Amygdala (tissue), 56 donors: Measurements from ENCODE around the gene MFGE8.

Experiments used
- DNase-seq, 56 donors: peaks; one replicate each; lab custom pipeline; 2025; lab: John Stamatoyannopoulos, UW

The MFGE8 gene

GRCh38 chr15:88877906-88878305 is 35.3 kb downstream of the MFGE8 start:
- no peak for DNase-seq

- no peak for DNase-seq
Measured at GRCh38 chr15:88877415-88877814, 35.8 kb downstream of the MFGE8 start.

- no peak for DNase-seq
Measured at GRCh38 chr15:88876573-88876972, 36.6 kb downstream of the MFGE8 start.

GRCh38 chr15:88874684-88875083 is 38.5 kb downstream of the MFGE8 start:
- no peak for DNase-seq

GRCh38 chr15:88874275-88874674 is 38.9 kb downstream of the MFGE8 start:
- DNase-seq, result no peak

GRCh38 chr15:88873786-88874185 is 39.4 kb downstream of the MFGE8 start:
- DNase-seq, result no peak

GRCh38 chr15:88872706-88873105 is 40.5 kb downstream of the MFGE8 start:
- no peak for DNase-seq

GRCh38 chr15:88872106-88872505 is 41.1 kb downstream of the MFGE8 start:
- no peak for DNase-seq

- DNase-seq, result no peak
Measured at GRCh38 chr15:88871313-88871712, 41.9 kb downstream of the MFGE8 start.

GRCh38 chr15:88866295-88866881 is 46.8 kb downstream of the MFGE8 start:
- no peak for DNase-seq

GRCh38 chr15:88865498-88866099 is 47.6 kb downstream of the MFGE8 start:
- no peak for DNase-seq

GRCh38 chr15:88864861-88865497 is 48.2 kb downstream of the MFGE8 start:
- no peak for DNase-seq

GRCh38 chr15:88863412-88863811 is 49.8 kb downstream of the MFGE8 start:
- no peak for DNase-seq

GRCh38 chr15:88860212-88860611 is 53.0 kb downstream of the MFGE8 start:
- DNase-seq, result no peak

- no peak for DNase-seq
Measured at GRCh38 chr15:88859550-88859949, 53.6 kb downstream of the MFGE8 start.

GRCh38 chr15:88858934-88859333 is 54.2 kb downstream of the MFGE8 start:
- no peak for DNase-seq

GRCh38 chr15:88852476-88852875 is 60.7 kb downstream of the MFGE8 start:
- DNase-seq, result no peak

- DNase-seq, result no peak
Measured at GRCh38 chr15:88849376-88850072, 63.7 kb downstream of the MFGE8 start.
